ENCODE results near the gene PHTF2.
A peak's percentile ranks its signal among the peaks of the same experiment; 100 is the strongest.

The PHTF2 gene

DNA sequence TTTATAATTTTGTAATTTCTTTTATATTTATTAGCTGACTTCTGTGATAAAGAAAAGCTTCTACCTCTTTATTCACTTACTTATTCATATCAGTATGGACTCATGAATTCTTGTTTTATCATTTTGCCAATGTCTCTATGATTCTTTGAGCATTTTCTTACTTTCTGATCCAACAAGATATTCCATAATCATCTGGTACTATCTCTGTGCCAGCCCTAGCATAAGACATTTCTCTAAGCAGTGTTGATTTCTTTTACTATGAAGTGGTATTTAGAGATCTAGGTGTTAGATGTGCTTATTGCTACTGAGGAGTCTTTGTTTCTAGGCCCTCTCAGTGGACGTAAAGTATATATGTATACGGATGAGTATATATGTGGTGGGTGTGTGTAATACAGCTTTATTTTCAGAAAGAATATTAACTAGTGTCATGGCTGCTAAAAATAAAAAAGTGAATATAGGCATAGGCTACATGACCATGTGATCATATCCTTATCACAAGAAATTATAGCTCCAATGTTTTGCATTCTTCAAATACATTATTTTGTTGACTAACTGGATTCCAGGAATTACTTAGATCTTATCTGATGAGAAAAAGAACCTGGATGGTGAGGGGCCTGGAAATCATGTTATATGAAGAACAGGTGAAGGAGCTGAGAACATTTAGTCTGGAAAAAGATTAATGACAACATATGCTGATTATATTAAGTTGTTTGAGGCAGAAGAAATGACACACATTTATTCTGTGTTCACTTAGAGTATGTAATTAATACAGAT lies 13.1 kb downstream of the PHTF2 start:
- CTCF ChIA-PET: interaction anchor here (0.8 to 1.7 kb wide), 4 partner anchors 9 to 17 kb away, joined by 3 to 5 read pairs (median 4); no protein-coding TSS in a partner anchor
- H3K27ac ChIP-seq (ENCODE audit: insufficient read depth in 1 of 2, low read depth in 1 of 2, low read length in 2 of 2, poor library complexity in 1 of 2, severe bottlenecking in 2 of 2): no peak overlapping the region
- POLR2A ChIA-PET: no interaction called here

DNA sequence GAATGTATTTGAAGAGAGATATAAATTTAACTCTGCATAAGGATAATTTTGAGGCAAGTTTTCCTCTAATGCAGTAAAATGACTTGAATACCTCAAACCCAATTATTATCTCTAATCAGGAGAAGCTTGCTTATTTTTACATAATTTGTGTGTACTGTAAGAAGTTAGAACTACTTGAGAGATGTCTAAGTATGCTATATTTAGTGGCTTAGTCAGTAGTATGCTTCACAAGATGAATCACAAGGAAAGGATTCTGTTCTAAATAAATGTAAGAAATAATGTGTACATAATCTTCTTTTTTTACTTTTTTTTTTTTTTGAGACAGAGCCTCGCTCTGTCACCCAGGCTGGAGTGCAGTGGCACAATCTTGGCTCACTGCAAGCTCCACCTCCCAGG lies 13.7 kb downstream of the PHTF2 start:
- Histone ChIP-seq H3K36me3 (ENCODE audit: control insufficient read depth in 4 of 4, insufficient read depth in 4 of 4, low read length in 3 of 4) (peaks cover 3 to 16% (median 5%) of the 10 kb centered on the region in 4 experiments), H3K4me1 (ENCODE audit: control extremely low read depth in 1 of 4, control insufficient read depth in 4 of 4, insufficient read depth in 4 of 4, low read length in 3 of 4) (peaks cover 0 to 14% (median 2%) of the 10 kb centered on the region in 4 experiments), H3K4me3 (ENCODE audit: control insufficient read depth in 1 of 7, extremely low read depth in 1 of 7, insufficient read depth in 4 of 7, low read depth in 2 of 7, low read length in 6 of 7) (no peak overlapping the region), H3K27ac (ENCODE audit: insufficient read depth in 1 of 2, low read depth in 1 of 2, low read length in 2 of 2, poor library complexity in 1 of 2, severe bottlenecking in 2 of 2) (no peak overlapping the region), H3K9me3 (ENCODE audit: control extremely low read depth in 1 of 5, control insufficient read depth in 4 of 5, insufficient read depth in 2 of 5, low read depth in 1 of 5, low read length in 4 of 5) (peaks cover 4 to 20% (median 7%) of the 10 kb centered on the region in 5 experiments), H3K27me3 (replicated peaks in 2 of 5; ENCODE audit: control insufficient read depth in 4 of 5, insufficient read depth in 5 of 5, low read length in 4 of 5) (no peaks in the 10 kb centered on the region)
- POLR2A ChIA-PET: no interaction called here
- CTCF ChIA-PET: interaction anchor here (1.4 to 1.7 kb wide), 3 partner anchors 9 to 13 kb away, joined by 4 to 5 read pairs (median 5); no protein-coding TSS in a partner anchor
- WGBS (ENCODE audit: insufficient coverage): no CpG with 5 or more reads among the region's 1 CpG
- no peak for DNase-seq

More for the DNA sequence above, 13.1 kb downstream of the PHTF2 start:
- 100% methylated on average over 1 of the region's 2 CpGs for WGBS (ENCODE audit: insufficient coverage)
- no peak for DNase-seq
- H3K27me3 ChIP-seq (replicated peaks in 2 of 5; ENCODE audit: control insufficient read depth in 4 of 5, insufficient read depth in 5 of 5, low read length in 4 of 5): no peaks in the 10 kb centered on the region
- no peak overlapping the region for H3K4me3 ChIP-seq (ENCODE audit: control insufficient read depth in 1 of 7, extremely low read depth in 1 of 7, insufficient read depth in 4 of 7, low read depth in 2 of 7, low read length in 6 of 7)
- peaks cover 3 to 11% (median 4%) of the 10 kb centered on the region in 4 experiments for H3K36me3 ChIP-seq (ENCODE audit: control insufficient read depth in 4 of 4, insufficient read depth in 4 of 4, low read length in 3 of 4)
- H3K9me3 ChIP-seq (ENCODE audit: control extremely low read depth in 1 of 5, control insufficient read depth in 4 of 5, insufficient read depth in 2 of 5, low read depth in 1 of 5, low read length in 4 of 5): peaks cover 4 to 21% (median 6%) of the 10 kb centered on the region in 5 experiments
- H3K4me1 ChIP-seq (ENCODE audit: control extremely low read depth in 1 of 4, control insufficient read depth in 4 of 4, insufficient read depth in 4 of 4, low read length in 3 of 4): peaks cover 0 to 14% (median 2%) of the 10 kb centered on the region in 4 experiments

DNA sequence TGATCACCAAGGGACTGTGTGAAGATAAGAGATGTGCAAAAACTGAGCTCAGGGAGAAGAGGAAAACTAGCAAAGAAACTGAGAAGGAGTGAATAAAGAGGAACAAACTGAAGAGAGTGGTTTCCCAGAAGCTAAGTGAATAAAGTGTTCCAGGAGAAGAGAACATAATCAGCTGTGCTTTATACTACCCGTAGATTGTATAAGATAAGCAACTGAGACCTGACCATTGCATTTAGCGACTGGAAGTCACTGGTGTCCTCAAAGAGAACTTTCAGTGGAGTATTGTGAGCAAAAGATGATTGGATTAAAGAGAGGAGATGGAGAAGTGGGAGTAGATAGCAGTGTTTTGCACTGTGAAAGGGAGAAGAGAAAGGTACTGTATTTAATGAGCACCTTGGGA lies 14.6 kb downstream of the PHTF2 start:
- WGBS (ENCODE audit: insufficient coverage): 88% methylated on average over 2 of the region's 2 CpGs

DNA sequence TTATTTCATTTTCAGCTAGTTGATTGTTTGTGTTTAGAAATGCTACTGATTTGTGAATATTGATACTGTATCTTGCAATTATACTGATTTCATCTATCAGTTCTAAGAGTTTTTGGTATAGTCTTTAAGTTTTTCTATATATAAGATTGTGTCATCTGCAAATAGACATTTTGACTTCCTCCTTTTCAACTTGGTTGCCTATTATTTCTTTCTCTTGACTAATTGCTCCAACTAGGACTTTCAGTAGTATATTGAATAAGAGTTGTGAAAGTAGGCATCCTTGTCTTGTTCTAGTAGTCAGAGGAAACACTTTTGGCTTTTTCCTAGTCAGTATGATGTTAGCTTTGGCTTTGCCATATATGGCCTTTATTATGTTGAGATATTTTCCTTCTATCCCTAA lies 20.4 kb downstream of the PHTF2 start:
- ChIA-PET CTCF (no interaction called here), POLR2A (no interaction called here)
- peaks cover 6 to 47% (median 26%) of the 10 kb centered on the region in 5 experiments for H3K9me3 ChIP-seq (ENCODE audit: control extremely low read depth in 1 of 5, control insufficient read depth in 4 of 5, insufficient read depth in 2 of 5, low read depth in 1 of 5, low read length in 4 of 5)
- no peaks in the 10 kb centered on the region for H3K27me3 ChIP-seq (replicated peaks in 2 of 5; ENCODE audit: control insufficient read depth in 4 of 5, insufficient read depth in 5 of 5, low read length in 4 of 5)
- no peak for DNase-seq
- no peak overlapping the region for H3K27ac ChIP-seq (ENCODE audit: insufficient read depth in 1 of 2, low read depth in 1 of 2, low read length in 2 of 2, poor library complexity in 1 of 2, severe bottlenecking in 2 of 2)
- no peak overlapping the region for H3K4me3 ChIP-seq (ENCODE audit: control insufficient read depth in 1 of 7, extremely low read depth in 1 of 7, insufficient read depth in 4 of 7, low read depth in 2 of 7, low read length in 6 of 7)
- peaks cover 2 to 33% (median 6%) of the 10 kb centered on the region in 4 experiments for H3K36me3 ChIP-seq (ENCODE audit: control insufficient read depth in 4 of 4, insufficient read depth in 4 of 4, low read length in 3 of 4)
- peaks cover 0 to 6% (median 0%) of the 10 kb centered on the region in 4 experiments for H3K4me1 ChIP-seq (ENCODE audit: control extremely low read depth in 1 of 4, control insufficient read depth in 4 of 4, insufficient read depth in 4 of 4, low read length in 3 of 4)

More for the DNA sequence above, 14.6 kb downstream of the PHTF2 start:
- Histone ChIP-seq H3K27ac (ENCODE audit: insufficient read depth in 1 of 2, low read depth in 1 of 2, low read length in 2 of 2, poor library complexity in 1 of 2, severe bottlenecking in 2 of 2) (no peak overlapping the region), H3K4me1 (ENCODE audit: control extremely low read depth in 1 of 4, control insufficient read depth in 4 of 4, insufficient read depth in 4 of 4, low read length in 3 of 4) (peaks cover 0 to 14% (median 2%) of the 10 kb centered on the region in 4 experiments), H3K9me3 (ENCODE audit: control extremely low read depth in 1 of 5, control insufficient read depth in 4 of 5, insufficient read depth in 2 of 5, low read depth in 1 of 5, low read length in 4 of 5) (peaks cover 2 to 23% (median 6%) of the 10 kb centered on the region in 5 experiments), H3K4me3 (ENCODE audit: control insufficient read depth in 1 of 7, extremely low read depth in 1 of 7, insufficient read depth in 4 of 7, low read depth in 2 of 7, low read length in 6 of 7) (no peak overlapping the region), H3K27me3 (replicated peaks in 2 of 5; ENCODE audit: control insufficient read depth in 4 of 5, insufficient read depth in 5 of 5, low read length in 4 of 5) (no peaks in the 10 kb centered on the region), H3K36me3 (ENCODE audit: control insufficient read depth in 4 of 4, insufficient read depth in 4 of 4, low read length in 3 of 4) (peaks cover 5 to 20% (median 6%) of the 10 kb centered on the region in 4 experiments)
- ChIA-PET POLR2A (no interaction called here), CTCF (interaction anchor here (0.6 to 1.7 kb wide), 3 partner anchors 9 to 735 kb away, joined by 3 to 5 read pairs (median 3); no protein-coding TSS in a partner anchor)
- no peak for DNase-seq

DNA sequence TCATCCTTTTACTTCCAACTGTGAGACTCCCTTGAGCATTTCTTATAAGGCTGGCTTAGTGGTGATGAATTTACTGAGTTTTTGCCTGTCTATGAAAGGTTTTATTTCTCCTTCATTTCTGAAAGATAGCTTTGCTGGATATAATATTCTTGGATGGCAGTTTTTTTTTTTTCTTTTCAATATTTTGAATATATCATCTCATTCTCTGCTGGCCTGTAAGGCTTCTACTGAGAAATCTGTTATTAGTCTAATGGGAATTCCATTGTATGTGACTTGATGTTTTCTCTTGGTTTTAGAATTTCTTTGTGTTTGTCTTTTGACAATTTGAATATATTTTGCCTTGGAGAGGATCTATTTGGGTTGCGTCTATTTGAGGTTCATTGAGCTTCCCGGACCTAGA lies 22.4 kb downstream of the PHTF2 start:
- DNase-seq: peak in 2 of 3 donors; percentile 31 to 39
- 100% methylated on average over 1 of the region's 2 CpGs for WGBS (ENCODE audit: insufficient coverage)
- ChIA-PET CTCF (no interaction called here), POLR2A (no interaction called here)
- no peaks in the 10 kb centered on the region for H3K27me3 ChIP-seq (replicated peaks in 2 of 5; ENCODE audit: control insufficient read depth in 4 of 5, insufficient read depth in 5 of 5, low read length in 4 of 5)
- peaks cover 6 to 47% (median 28%) of the 10 kb centered on the region in 5 experiments for H3K9me3 ChIP-seq (ENCODE audit: control extremely low read depth in 1 of 5, control insufficient read depth in 4 of 5, insufficient read depth in 2 of 5, low read depth in 1 of 5, low read length in 4 of 5)
- H3K4me1 ChIP-seq (ENCODE audit: control extremely low read depth in 1 of 4, control insufficient read depth in 4 of 4, insufficient read depth in 4 of 4, low read length in 3 of 4): peaks cover 0 to 8% (median 0%) of the 10 kb centered on the region in 4 experiments
- no peak overlapping the region for H3K27ac ChIP-seq (ENCODE audit: insufficient read depth in 1 of 2, low read depth in 1 of 2, low read length in 2 of 2, poor library complexity in 1 of 2, severe bottlenecking in 2 of 2)
- H3K36me3 ChIP-seq (ENCODE audit: control insufficient read depth in 4 of 4, insufficient read depth in 4 of 4, low read length in 3 of 4): peaks cover 2 to 30% (median 6%) of the 10 kb centered on the region in 4 experiments
- no peak overlapping the region for H3K4me3 ChIP-seq (ENCODE audit: control insufficient read depth in 1 of 7, extremely low read depth in 1 of 7, insufficient read depth in 4 of 7, low read depth in 2 of 7, low read length in 6 of 7)

DNA sequence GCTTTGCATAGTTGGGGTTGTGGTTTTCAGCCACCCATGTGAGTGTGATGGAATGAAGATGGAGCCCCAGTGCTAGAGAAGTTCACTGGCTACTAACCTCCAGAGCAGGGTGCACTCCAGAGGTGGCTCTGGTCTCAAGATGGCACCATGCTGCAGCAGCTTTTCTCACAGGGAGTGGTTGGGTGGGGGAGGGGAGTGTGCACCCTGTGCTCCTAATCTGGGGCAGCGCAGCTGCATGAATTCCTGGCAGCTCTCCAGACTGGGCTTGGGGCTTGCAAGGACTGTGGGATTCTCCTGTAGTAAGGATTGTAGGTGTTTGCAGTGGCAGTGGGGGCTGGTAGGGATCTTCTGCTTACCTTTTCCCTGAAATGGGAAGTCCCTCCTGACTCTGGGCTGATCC lies 23.7 kb downstream of the PHTF2 start:
- WGBS (ENCODE audit: insufficient coverage): 67% methylated on average over 1 of the region's 1 CpG
- ChIA-PET POLR2A (no interaction called here), CTCF (interaction anchor here (0.6 to 1.7 kb wide), 3 partner anchors 10 to 122 kb away, joined by 3 to 5 read pairs (median 3); no protein-coding TSS in a partner anchor)
- peaks cover 6 to 45% (median 32%) of the 10 kb centered on the region in 5 experiments for H3K9me3 ChIP-seq (ENCODE audit: control extremely low read depth in 1 of 5, control insufficient read depth in 4 of 5, insufficient read depth in 2 of 5, low read depth in 1 of 5, low read length in 4 of 5)
- peaks cover 0 to 17% (median 5%) of the 10 kb centered on the region in 4 experiments for H3K36me3 ChIP-seq (ENCODE audit: control insufficient read depth in 4 of 4, insufficient read depth in 4 of 4, low read length in 3 of 4)
- H3K4me1 ChIP-seq (ENCODE audit: control extremely low read depth in 1 of 4, control insufficient read depth in 4 of 4, insufficient read depth in 4 of 4, low read length in 3 of 4): peaks cover 0 to 8% (median 0%) of the 10 kb centered on the region in 4 experiments
- no peak overlapping the region for H3K27ac ChIP-seq (ENCODE audit: insufficient read depth in 1 of 2, low read depth in 1 of 2, low read length in 2 of 2, poor library complexity in 1 of 2, severe bottlenecking in 2 of 2)
- no peaks in the 10 kb centered on the region for H3K27me3 ChIP-seq (replicated peaks in 2 of 5; ENCODE audit: control insufficient read depth in 4 of 5, insufficient read depth in 5 of 5, low read length in 4 of 5)
- no peak overlapping the region for H3K4me3 ChIP-seq (ENCODE audit: control insufficient read depth in 1 of 7, extremely low read depth in 1 of 7, insufficient read depth in 4 of 7, low read depth in 2 of 7, low read length in 6 of 7)
- no peak for DNase-seq

DNA sequence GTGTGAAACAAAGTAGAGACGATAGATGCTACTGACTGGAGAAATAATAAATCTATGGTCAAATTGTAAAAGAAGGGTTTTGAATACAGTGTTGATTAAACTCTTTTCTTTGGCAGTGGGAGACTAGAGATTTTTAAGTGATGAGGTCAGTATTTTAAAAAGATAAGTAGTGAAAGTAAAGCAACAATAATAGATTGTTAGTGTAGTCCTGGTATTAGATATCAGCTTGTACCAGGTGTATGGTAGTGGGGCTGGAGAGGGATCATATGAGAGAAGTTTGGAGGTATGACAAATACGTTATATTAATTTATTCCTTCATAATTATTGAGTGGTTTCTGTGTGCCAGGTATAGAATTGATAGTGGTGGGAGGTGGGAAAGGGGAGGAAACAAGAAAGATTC lies 25.2 kb downstream of the PHTF2 start:
- H3K4me3 ChIP-seq (ENCODE audit: control insufficient read depth in 1 of 7, extremely low read depth in 1 of 7, insufficient read depth in 4 of 7, low read depth in 2 of 7, low read length in 6 of 7): peak overlapping the region in 2 of 7 experiments; percentile 17 to 33
- CTCF ChIA-PET: interaction anchor here (0.7 kb wide), 1 partner anchor 26 kb away, joined by 3 read pairs; the partner anchor contains the start of gene TMEM60
- H3K9me3 ChIP-seq (ENCODE audit: control extremely low read depth in 1 of 5, control insufficient read depth in 4 of 5, insufficient read depth in 2 of 5, low read depth in 1 of 5, low read length in 4 of 5): peaks cover 5 to 38% (median 28%) of the 10 kb centered on the region in 5 experiments
- POLR2A ChIA-PET: no interaction called here
- peak overlapping the region in 1 of 2 experiments; percentile 16 for H3K27ac ChIP-seq (ENCODE audit: insufficient read depth in 1 of 2, low read depth in 1 of 2, low read length in 2 of 2, poor library complexity in 1 of 2, severe bottlenecking in 2 of 2)
- WGBS (ENCODE audit: insufficient coverage): 100% methylated on average over 1 of the region's 2 CpGs
- H3K4me1 ChIP-seq (ENCODE audit: control extremely low read depth in 1 of 4, control insufficient read depth in 4 of 4, insufficient read depth in 4 of 4, low read length in 3 of 4): peaks cover 0 to 19% (median 5%) of the 10 kb centered on the region in 4 experiments
- H3K36me3 ChIP-seq (ENCODE audit: control insufficient read depth in 4 of 4, insufficient read depth in 4 of 4, low read length in 3 of 4): peaks cover 0 to 12% (median 2%) of the 10 kb centered on the region in 4 experiments
- DNase-seq: no peak
- no peaks in the 10 kb centered on the region for H3K27me3 ChIP-seq (replicated peaks in 2 of 5; ENCODE audit: control insufficient read depth in 4 of 5, insufficient read depth in 5 of 5, low read length in 4 of 5)
